KMS-11 (cell line): Measurements from ENCODE around the gene PRND.

ENCODE experiments used
- H2AFZ ChIP-seq: fragments of 200-600 bp; sonication (generic); 2 replicates; pipeline ENCODE4 v1.6.1; 2016; ENCODE audit warnings: antibody characterized with exemption, mixed run types, low read depth
- H3K27ac ChIP-seq: fragments of 200-600 bp; sonication (generic); 2 replicates; pipeline ENCODE4 v1.6.1; 2016; ENCODE audit warnings: mild to moderate bottlenecking, mixed run types
- H3K27me3 ChIP-seq: fragments of 200-600 bp; sonication (generic); 2 replicates; pipeline ENCODE4 v1.6.1; 2017; ENCODE audit warnings: mild to moderate bottlenecking, low read depth, mixed run types, moderate library complexity; ENCODE audit not compliant: insufficient read depth
- H3K36me3 ChIP-seq: fragments of 200-600 bp; sonication (generic); 2 replicates; pipeline ENCODE4 v1.6.1; 2017; ENCODE audit warnings: mild to moderate bottlenecking, mixed run types; ENCODE audit not compliant: insufficient read depth
- H3K4me1 ChIP-seq: fragments of 200-600 bp; sonication (generic); 2 replicates; pipeline ENCODE4 v1.6.1; 2016; ENCODE audit warnings: mild to moderate bottlenecking, low read depth, mixed run types; ENCODE audit not compliant: poor library complexity, severe bottlenecking
- H3K4me2 ChIP-seq: fragments of 200-600 bp; sonication (generic); 2 replicates; pipeline ENCODE4 v1.7.0; 2016; ENCODE audit warnings: mild to moderate bottlenecking, mixed run types
- H3K4me3 ChIP-seq: fragments of 200-600 bp; sonication (generic); IDR thresholded peaks from 2 replicates; pipeline ENCODE4 v1.6.1; 2017; ENCODE audit warnings: low read depth, low read length, mixed read lengths; ENCODE audit not compliant: insufficient read depth
- H3K79me2 ChIP-seq: fragments of 200-600 bp; sonication (generic); 2 replicates; pipeline ENCODE4 v1.6.1; 2016; ENCODE audit warnings: low read depth, mixed run types; ENCODE audit not compliant: insufficient read depth
- H3K9ac ChIP-seq: fragments of 200-600 bp; sonication (generic); 2 replicates; pipeline ENCODE4 v1.6.1; 2016; ENCODE audit warnings: mild to moderate bottlenecking, mixed run types
- H4K20me1 ChIP-seq: fragments of 200-600 bp; sonication (generic); 2 replicates; pipeline ENCODE4 v1.6.1; 2016; ENCODE audit warnings: mild to moderate bottlenecking, mixed run types; ENCODE audit not compliant: insufficient read depth
- CTCF ChIP-seq: fragments of 200-600 bp; sonication (generic); conservative IDR thresholded peaks from 2 replicates; pipeline ENCODE4 v1.6.1; 2017; ENCODE audit warnings: low read depth, mild to moderate bottlenecking, antibody characterized with exemption, low read length, moderate library complexity, mixed read lengths

The PRND gene

GRCh38 chr20:4677846-4678245 lies 43.9 kb upstream of the PRND start:
- Histone ChIP-seq H3K27me3 (no peaks in the 10 kb centered on the region), H3K9ac (no peak overlapping the region), H2AFZ (no peak overlapping the region), H3K4me1 (no peaks in the 10 kb centered on the region), H3K27ac (no peak overlapping the region), H3K4me3 (no peak overlapping the region), H3K36me3 (no peaks in the 10 kb centered on the region), H4K20me1 (no peaks in the 10 kb centered on the region), H3K4me2 (no peak overlapping the region), H3K79me2 (no peaks in the 10 kb centered on the region)
- TF ChIP-seq CTCF, result no peak

GRCh38 chr20:4681401-4681800 lies 40.3 kb upstream of the PRND start:
- H3K4me1 ChIP-seq, result peaks cover 4% of the 10 kb centered on the region
- no peak overlapping the region for H3K4me2 ChIP-seq
- no peak overlapping the region for H3K27ac ChIP-seq
- TF ChIP-seq CTCF, result no peak
- H3K79me2 ChIP-seq, result no peaks in the 10 kb centered on the region
- H3K4me3 ChIP-seq, result no peak overlapping the region
- no peaks in the 10 kb centered on the region for H3K36me3 ChIP-seq
- H3K27me3 ChIP-seq, result no peaks in the 10 kb centered on the region
- H4K20me1 ChIP-seq, result no peaks in the 10 kb centered on the region
- no peak overlapping the region for H2AFZ ChIP-seq
- H3K9ac ChIP-seq, result no peak overlapping the region

- H3K4me1 ChIP-seq, result peaks cover 4% of the 10 kb centered on the region
- no peak overlapping the region for H3K4me3 ChIP-seq
- no peak overlapping the region for H3K9ac ChIP-seq
- no peak overlapping the region for H2AFZ ChIP-seq
- H4K20me1 ChIP-seq, result no peaks in the 10 kb centered on the region
- TF ChIP-seq CTCF, result no peak
- no peak overlapping the region for H3K4me2 ChIP-seq
- no peaks in the 10 kb centered on the region for H3K36me3 ChIP-seq
- no peaks in the 10 kb centered on the region for H3K27me3 ChIP-seq
- no peak overlapping the region for H3K27ac ChIP-seq
- H3K79me2 ChIP-seq, result no peaks in the 10 kb centered on the region
Measured at GRCh38 chr20:4681991-4682401, 39.7 kb upstream of the PRND start.

- Histone ChIP-seq H3K4me2 (no peak overlapping the region), H4K20me1 (no peaks in the 10 kb centered on the region), H2AFZ (no peak overlapping the region)
Measured at GRCh38 chr20:4682682-4683081, 39.0 kb upstream of the PRND start.

More at GRCh38 chr20:4682682-4683081, 39.0 kb upstream of the PRND start:
- TF ChIP-seq CTCF, result no peak
- Histone ChIP-seq H3K9ac (no peak overlapping the region), H3K27ac (no peak overlapping the region), H3K36me3 (no peaks in the 10 kb centered on the region), H3K79me2 (peaks cover 4% of the 10 kb centered on the region; the same call in 1 of the 2 replicates), H3K27me3 (no peaks in the 10 kb centered on the region), H3K4me3 (no peak overlapping the region), H3K4me1 (peaks cover 9% of the 10 kb centered on the region)
